Gastrocnemius medialis (tissue), 4 donors: ENCODE measurements around the gene OR52N4. TPM values are rescaled to one million over a fixed set of nuclear protein-coding genes. Genes with fewer than 3 reads are reported as not detected.

Source experiments
- ATAC-seq, 2 donors: fragments of 150-250 bp; one replicate each; pipeline ENCODE4 v1.9.1; 2016
- DNase-seq, 2 donors: peaks; one replicate each; pipeline ENCODE4 v3.0.0-alpha.2; 2019
- H3K27ac ChIP-seq, 4 donors: fragments of 200-600 bp; sonication (generic); 1 replicate in 1 of 4; 2 replicates in 3 of 4; pipeline ENCODE4 v1.5.1; 2016 to 2018; ENCODE audit warnings: mild to moderate bottlenecking in 2 of 4, moderate library complexity in 1 of 4
- H3K27me3 ChIP-seq, 3 donors: fragments of 200-600 bp; sonication (generic) in 2 of 3; 1 replicate in 1 of 3; 2 replicates in 2 of 3; pipeline versions ENCODE4 v1.5.1 to v1.6.0; 2016 to 2019; ENCODE audit warnings: mild to moderate bottlenecking in 1 of 3, moderate library complexity in 1 of 3
- H3K36me3 ChIP-seq, 2 donors: fragments of 200-600 bp; sonication (generic) in 1 of 2; one replicate each; pipeline ENCODE4 v1.5.1; 2017 to 2018
- H3K4me1 ChIP-seq, 2 donors: fragments of 200-600 bp; sonication (generic) in 1 of 2; one replicate each; pipeline ENCODE4 v1.5.1; 2016 to 2017; ENCODE audit warnings: mild to moderate bottlenecking in 2 of 2
- H3K4me3 ChIP-seq, 4 donors: fragments of 200-600 bp; sonication (generic) in 3 of 4; 1 replicate in 1 of 4; 2 replicates in 3 of 4; pipeline ENCODE4 v1.5.1; 2016 to 2019; ENCODE audit warnings: mild to moderate bottlenecking in 2 of 4
- H3K9me3 ChIP-seq, 3 donors: fragments of 200-600 bp; sonication (generic) in 2 of 3; 1 replicate in 1 of 3; 2 replicates in 2 of 3; pipeline ENCODE4 v1.5.1; 2016 to 2019
- POLR2A ChIP-seq, 2 donors: fragments of 450-650 bp; IDR thresholded peaks; one replicate each; pipeline ENCODE4 v1.6.1; 2017; ENCODE audit warnings: antibody characterized with exemption in 2 of 2, mild to moderate bottlenecking in 2 of 2, moderate library complexity in 2 of 2
- in situ Hi-C, 4 donors: fragments of 200-750 bp; cut with MboI; loops; one replicate each; pipeline versions ENCODE4 v1.15.0 to v1.8.0; 2017; ENCODE audit warnings: low sequenced_read_pairs in 4 of 4
- intact Hi-C: fragments of 100-400 bp; cut with DNase I; formaldehyde crosslinking; loops from one replicate; pipeline ENCODE4 v1.15.1; 2023; ENCODE audit warnings: low total_unique reads
- total RNA-seq, 4 donors: library from RNA; depleted of rRNA; stranded (reverse); fragments of >200 nt; gene quantifications; one replicate each; pipeline versions ENCODE4 v1.1.0 to v1.2.3, GENCODE V29; 2016
- TF ChIP-seq, protein P1 (sequence below), 5 experiments: fragments of 450-650 bp in 3 of 5; fragments of 200-600 bp in 2 of 5; sonication (generic) in 2 of 5; IDR thresholded peaks in 4 of 5; conservative IDR thresholded peaks in 1 of 5; 1 replicate in 4 of 5; 2 replicates in 1 of 5; pipeline ENCODE4 v1.5.1; 2016 to 2019; ENCODE audit warnings: antibody characterized with exemption in 5 of 5, mild to moderate bottlenecking in 3 of 5, moderate library complexity in 3 of 5

OR52N4 gene
- total RNA-seq, 4 donors from 2014 or later = not detected

DNA sequence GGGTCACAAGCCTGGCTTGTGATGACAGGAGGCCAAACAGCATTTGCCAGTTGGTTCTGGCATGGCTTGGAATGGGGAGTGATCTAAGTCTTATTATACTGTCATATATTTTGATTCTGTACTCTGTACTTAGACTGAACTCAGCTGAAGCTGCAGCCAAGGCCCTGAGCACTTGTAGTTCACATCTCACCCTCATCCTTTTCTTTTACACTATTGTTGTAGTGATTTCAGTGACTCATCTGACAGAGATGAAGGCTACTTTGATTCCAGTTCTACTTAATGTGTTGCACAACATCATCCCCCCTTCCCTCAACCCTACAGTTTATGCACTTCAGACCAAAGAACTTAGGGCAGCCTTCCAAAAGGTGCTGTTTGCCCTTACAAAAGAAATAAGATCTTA, 17.0 kb upstream of the OR52N4 start:
- Histone ChIP-seq H3K27me3 (no peaks in the 10 kb centered on the region), H3K9me3 (no peaks in the 10 kb centered on the region), H3K36me3 (no peaks in the 10 kb centered on the region), H3K4me3 (no peak overlapping the region), H3K4me1 (no peaks in the 10 kb centered on the region), H3K27ac (no peak overlapping the region)
- DNase-seq = no peak
- in situ Hi-C loops = no loop called here
- TF ChIP-seq POLR2A (IDR thresholded peaks at IDR 0.05) = no peak
- TF ChIP-seq, protein P1, sequence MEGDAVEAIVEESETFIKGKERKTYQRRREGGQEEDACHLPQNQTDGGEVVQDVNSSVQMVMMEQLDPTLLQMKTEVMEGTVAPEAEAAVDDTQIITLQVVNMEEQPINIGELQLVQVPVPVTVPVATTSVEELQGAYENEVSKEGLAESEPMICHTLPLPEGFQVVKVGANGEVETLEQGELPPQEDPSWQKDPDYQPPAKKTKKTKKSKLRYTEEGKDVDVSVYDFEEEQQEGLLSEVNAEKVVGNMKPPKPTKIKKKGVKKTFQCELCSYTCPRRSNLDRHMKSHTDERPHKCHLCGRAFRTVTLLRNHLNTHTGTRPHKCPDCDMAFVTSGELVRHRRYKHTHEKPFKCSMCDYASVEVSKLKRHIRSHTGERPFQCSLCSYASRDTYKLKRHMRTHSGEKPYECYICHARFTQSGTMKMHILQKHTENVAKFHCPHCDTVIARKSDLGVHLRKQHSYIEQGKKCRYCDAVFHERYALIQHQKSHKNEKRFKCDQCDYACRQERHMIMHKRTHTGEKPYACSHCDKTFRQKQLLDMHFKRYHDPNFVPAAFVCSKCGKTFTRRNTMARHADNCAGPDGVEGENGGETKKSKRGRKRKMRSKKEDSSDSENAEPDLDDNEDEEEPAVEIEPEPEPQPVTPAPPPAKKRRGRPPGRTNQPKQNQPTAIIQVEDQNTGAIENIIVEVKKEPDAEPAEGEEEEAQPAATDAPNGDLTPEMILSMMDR (IDR thresholded peaks at IDR 0.05 in 4 of 5, conservative IDR thresholded peaks at IDR 0.05 in 1 of 5) = no peak
- no peak for ATAC-seq
- intact Hi-C loops = no loop called here

DNA sequence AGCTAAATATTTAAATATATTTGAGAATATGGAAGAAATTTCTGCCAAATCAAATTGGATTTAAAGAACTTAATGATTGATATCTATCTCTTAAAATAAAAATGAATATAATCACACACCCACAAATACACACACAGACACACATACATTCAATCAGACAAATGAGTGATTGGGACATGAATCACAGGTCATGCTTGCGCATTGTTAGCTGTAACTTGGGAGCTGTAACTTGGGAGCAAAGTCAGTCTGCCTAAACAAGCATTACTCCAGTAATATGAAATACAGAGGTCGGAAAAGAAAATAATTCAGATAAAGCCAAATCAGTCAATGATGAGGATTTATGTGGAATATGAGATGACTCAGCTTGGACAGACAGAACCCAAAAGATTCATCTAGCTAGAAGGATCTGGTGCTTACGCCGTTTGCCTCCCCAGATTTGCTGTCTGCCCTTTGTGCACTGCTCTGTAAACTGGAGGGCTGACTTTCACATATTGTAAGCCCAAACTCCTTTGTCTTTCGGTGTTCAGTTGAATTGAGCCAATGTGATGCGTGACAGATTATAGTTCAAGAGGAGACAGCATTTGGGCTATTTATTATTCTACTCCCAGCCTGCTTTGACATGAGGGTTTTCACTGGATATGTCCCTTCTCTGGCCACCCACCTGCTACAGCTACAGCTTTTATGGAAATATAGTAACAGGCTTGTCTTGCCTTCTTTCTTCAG, 16.2 kb upstream of the OR52N4 start:
- ATAC-seq = no peak
- Histone ChIP-seq H3K9me3 (no peaks in the 10 kb centered on the region), H3K27me3 (no peaks in the 10 kb centered on the region), H3K36me3 (no peaks in the 10 kb centered on the region), H3K4me3 (no peak overlapping the region), H3K4me1 (no peaks in the 10 kb centered on the region), H3K27ac (no peak overlapping the region)
- no peak for TF ChIP-seq POLR2A (IDR thresholded peaks at IDR 0.05)
- TF ChIP-seq, protein P1 (IDR thresholded peaks at IDR 0.05 in 4 of 5, conservative IDR thresholded peaks at IDR 0.05 in 1 of 5) = no peak
- intact Hi-C loops = no loop called here
- no peak for DNase-seq
- in situ Hi-C loops = no loop called here

GRCh38 chr11:5738431-5738830, 15.6 kb upstream of the OR52N4 start:
- no peak for DNase-seq
- Histone ChIP-seq H3K4me1 (no peaks in the 10 kb centered on the region), H3K36me3 (no peaks in the 10 kb centered on the region), H3K27ac (no peak overlapping the region), H3K4me3 (no peak overlapping the region), H3K27me3 (no peaks in the 10 kb centered on the region), H3K9me3 (no peaks in the 10 kb centered on the region)
- TF ChIP-seq, protein P1 (IDR thresholded peaks at IDR 0.05 in 4 of 5, conservative IDR thresholded peaks at IDR 0.05 in 1 of 5) = no peak
- TF ChIP-seq POLR2A (IDR thresholded peaks at IDR 0.05) = no peak
- no peak for ATAC-seq
- intact Hi-C loops (no loop called here), in situ Hi-C loops (no loop called here)

DNA sequence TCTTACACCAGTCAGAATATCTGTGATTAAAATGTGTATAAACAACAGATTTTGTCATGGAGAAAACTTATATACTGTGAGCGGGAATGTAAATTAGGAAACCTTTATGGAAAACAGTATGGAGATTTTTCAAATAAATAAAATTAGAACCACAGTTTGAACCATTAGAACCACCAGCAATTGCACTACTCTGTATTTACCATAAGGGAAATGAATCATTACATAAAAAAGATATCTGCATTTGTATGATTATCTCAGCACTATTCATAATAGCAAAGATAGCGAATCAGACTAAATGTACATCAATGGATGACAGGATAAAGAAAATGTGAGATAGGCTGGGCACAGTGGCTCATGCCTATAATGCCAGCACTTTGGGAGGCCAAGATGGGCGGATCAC, 7.4 kb upstream of the OR52N4 start:
- ATAC-seq = no peak
- H3K4me3 ChIP-seq = no peak overlapping the region
- no peak for TF ChIP-seq POLR2A (IDR thresholded peaks at IDR 0.05)
- in situ Hi-C loops (no loop called here), intact Hi-C loops (no loop called here)
- H3K36me3 ChIP-seq = no peaks in the 10 kb centered on the region
- H3K27ac ChIP-seq = no peak overlapping the region
- no peaks in the 10 kb centered on the region for H3K9me3 ChIP-seq
- DNase-seq = no peak
- no peaks in the 10 kb centered on the region for H3K4me1 ChIP-seq
- H3K27me3 ChIP-seq = no peaks in the 10 kb centered on the region

GRCh38 chr11:5749836-5750235, 4.2 kb upstream of the OR52N4 start:
- H3K4me1 ChIP-seq = no peaks in the 10 kb centered on the region
- H3K27ac ChIP-seq = no peak overlapping the region
- TF ChIP-seq POLR2A (IDR thresholded peaks at IDR 0.05) = no peak
- TF ChIP-seq, protein P1 (IDR thresholded peaks at IDR 0.05 in 4 of 5, conservative IDR thresholded peaks at IDR 0.05 in 1 of 5) = no peak
- no peaks in the 10 kb centered on the region for H3K36me3 ChIP-seq
- no peaks in the 10 kb centered on the region for H3K9me3 ChIP-seq
- no peak overlapping the region for H3K4me3 ChIP-seq
- intact Hi-C loops (no loop called here), in situ Hi-C loops (no loop called here)
- DNase-seq (no peak), ATAC-seq (no peak)
- no peaks in the 10 kb centered on the region for H3K27me3 ChIP-seq
